ENCODE results near the gene S100B.

The S100B gene

GRCh38 chr21:46616050-46616449 is 11.2 kb upstream of the S100B start:
- no peak overlapping the region for H2BK120ac ChIP-seq (ENCODE audit: low read depth, low read length)
- no peaks in the 10 kb centered on the region for H3K79me1 ChIP-seq (ENCODE audit: low read depth, low read length)
- no peak overlapping the region for H3K4me2 ChIP-seq (ENCODE audit: insufficient read depth, low read length, poor library complexity, severe bottlenecking)
- H2AK5ac ChIP-seq (ENCODE audit: low read depth, low read length) = no peak overlapping the region
- H2BK15ac ChIP-seq (ENCODE audit: low read length) = no peak overlapping the region
- no peak overlapping the region for H3K27ac ChIP-seq (replicated peaks; ENCODE audit: low read length)
- no peak overlapping the region for H3K4me3 ChIP-seq (ENCODE audit: low read length in 2 of 2)
- H4K8ac ChIP-seq (ENCODE audit: low read depth, low read length) = no peak overlapping the region
- peaks cover 2 to 36% of the 10 kb centered on the region in 2 donors for H3K9me3 ChIP-seq (replicated peaks in 1 of 2; ENCODE audit: control insufficient read depth in 2 of 2, insufficient read depth in 1 of 2, low read depth in 1 of 2, low read length in 2 of 2)
- no peaks in the 10 kb centered on the region for H3K27me3 ChIP-seq (ENCODE audit: control insufficient read depth in 3 of 3, insufficient read depth in 3 of 3, low read depth in 1 of 3, low read length in 3 of 3)
- no peak for DNase-seq (ENCODE audit: low spot score)
- H3K14ac ChIP-seq (ENCODE audit: low read length) = no peak overlapping the region
- no peak overlapping the region for H2AFZ ChIP-seq (ENCODE audit: low read length)
- no peak overlapping the region for H3K23ac ChIP-seq (ENCODE audit: low read depth, low read length, poor library complexity)
- no CpG with 5 or more reads among the region's 2 CpGs for WGBS, 2 donors (ENCODE audit: extremely low coverage in 2 of 2, insufficient read length in 2 of 2, insufficient replicate concordance in 1 of 2)
- H3K9ac ChIP-seq (ENCODE audit: low read depth, low read length, poor library complexity) = no peak overlapping the region
- no peak overlapping the region for H2BK12ac ChIP-seq (ENCODE audit: low read length)
- H3K4me1 ChIP-seq (ENCODE audit: control insufficient read depth in 2 of 2, insufficient read depth in 1 of 2, low read depth in 1 of 2, low read length in 2 of 2) = peaks cover 3 to 4% of the 10 kb centered on the region in 2 donors
- no peaks in the 10 kb centered on the region for H3K36me3 ChIP-seq (replicated peaks in 1 of 2; ENCODE audit: control insufficient read depth in 2 of 2, insufficient read depth in 2 of 2, low read length in 2 of 2)
- no peak overlapping the region for H3K4ac ChIP-seq (ENCODE audit: low read length)
- no peak overlapping the region for H2BK5ac ChIP-seq (ENCODE audit: low read length)
- no peak overlapping the region for H4K91ac ChIP-seq (ENCODE audit: low read depth, low read length, poor library complexity)
- no peak overlapping the region for H3K18ac ChIP-seq (ENCODE audit: low read length)

DNA sequence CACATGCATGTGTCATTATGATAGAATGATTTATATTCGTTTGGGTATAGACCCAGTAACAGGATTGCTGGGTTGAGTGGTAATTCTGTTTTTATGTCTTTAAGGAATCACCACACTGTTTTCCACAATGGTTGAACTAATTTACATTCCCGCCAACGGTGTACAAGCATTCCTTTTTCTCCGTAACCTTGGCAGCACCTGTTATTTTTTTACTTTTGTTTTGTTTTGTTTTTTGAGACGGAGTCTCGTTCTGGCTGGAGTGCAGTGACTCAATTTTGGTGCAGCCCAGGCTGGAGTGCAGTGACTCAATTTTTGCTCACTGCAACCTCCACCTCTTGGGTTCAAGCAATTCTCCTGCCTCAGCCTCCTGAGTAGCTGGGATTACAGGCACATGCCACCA is 8.5 kb upstream of the S100B start:
- no peak overlapping the region for H2AFZ ChIP-seq (ENCODE audit: low read length)
- H4K91ac ChIP-seq (ENCODE audit: low read depth, low read length, poor library complexity) = no peak overlapping the region
- H3K4ac ChIP-seq (ENCODE audit: low read length) = no peak overlapping the region
- H3K9me3 ChIP-seq (replicated peaks in 1 of 2; ENCODE audit: control insufficient read depth in 2 of 2, insufficient read depth in 1 of 2, low read depth in 1 of 2, low read length in 2 of 2) = peaks cover 7 to 22% of the 10 kb centered on the region in 2 donors
- H3K23ac ChIP-seq (ENCODE audit: low read depth, low read length, poor library complexity) = no peak overlapping the region
- no peak overlapping the region for H2BK12ac ChIP-seq (ENCODE audit: low read length)
- H3K4me1 ChIP-seq (ENCODE audit: control insufficient read depth in 2 of 2, insufficient read depth in 1 of 2, low read depth in 1 of 2, low read length in 2 of 2) = no peaks in the 10 kb centered on the region
- no peaks in the 10 kb centered on the region for H3K79me1 ChIP-seq (ENCODE audit: low read depth, low read length)
- no CpG with 5 or more reads among the region's 6 CpGs for WGBS, 2 donors (ENCODE audit: extremely low coverage in 2 of 2, insufficient read length in 2 of 2, insufficient replicate concordance in 1 of 2)
- H3K9ac ChIP-seq (ENCODE audit: low read depth, low read length, poor library complexity) = no peak overlapping the region
- no peaks in the 10 kb centered on the region for H3K36me3 ChIP-seq (replicated peaks in 1 of 2; ENCODE audit: control insufficient read depth in 2 of 2, insufficient read depth in 2 of 2, low read length in 2 of 2)
- H2BK5ac ChIP-seq (ENCODE audit: low read length) = no peak overlapping the region
- no peaks in the 10 kb centered on the region for H3K27me3 ChIP-seq (ENCODE audit: control insufficient read depth in 3 of 3, insufficient read depth in 3 of 3, low read depth in 1 of 3, low read length in 3 of 3)
- no peak overlapping the region for H2AK5ac ChIP-seq (ENCODE audit: low read depth, low read length)
- no peak overlapping the region for H3K27ac ChIP-seq (replicated peaks; ENCODE audit: low read length)
- no peak overlapping the region for H2BK120ac ChIP-seq (ENCODE audit: low read depth, low read length)
- H3K18ac ChIP-seq (ENCODE audit: low read length) = no peak overlapping the region
- no peak overlapping the region for H2BK15ac ChIP-seq (ENCODE audit: low read length)
- H3K14ac ChIP-seq (ENCODE audit: low read length) = no peak overlapping the region
- no peak overlapping the region for H4K8ac ChIP-seq (ENCODE audit: low read depth, low read length)
- H3K4me3 ChIP-seq (ENCODE audit: low read length in 2 of 2) = no peak overlapping the region
- H3K4me2 ChIP-seq (ENCODE audit: insufficient read depth, low read length, poor library complexity, severe bottlenecking) = no peak overlapping the region
- no peak for DNase-seq (ENCODE audit: low spot score)

DNA sequence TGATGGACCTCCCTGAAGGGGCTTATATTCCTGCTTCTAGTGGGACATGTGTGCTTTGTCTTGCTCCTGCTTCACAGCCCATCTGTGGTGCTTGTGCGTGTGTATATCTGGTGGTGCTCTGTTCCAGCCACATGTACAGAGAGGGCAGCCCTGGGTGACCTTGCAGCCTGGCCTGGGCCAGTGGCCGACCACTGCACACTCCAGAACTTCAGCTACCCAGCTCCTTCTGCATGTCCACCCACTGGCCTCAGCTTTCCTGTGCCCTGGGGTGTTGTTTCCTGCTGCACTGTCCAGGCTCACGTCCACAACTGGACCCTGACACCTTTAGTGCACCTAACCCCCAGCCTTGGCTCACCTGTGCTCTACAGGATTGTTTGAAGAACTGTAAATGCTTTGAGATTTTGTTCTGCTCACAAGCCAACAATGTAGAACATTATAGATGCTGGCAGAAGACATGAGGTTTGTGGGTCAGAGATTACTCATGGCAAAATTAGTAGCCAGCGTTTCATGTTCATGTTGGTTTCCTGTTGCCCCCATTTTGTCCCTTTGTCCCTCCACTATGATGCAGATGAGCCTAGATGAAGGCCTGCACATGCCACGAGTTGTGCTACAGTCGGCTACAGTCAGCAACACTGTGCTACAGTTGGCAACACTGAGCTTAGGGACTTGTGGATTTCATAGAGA is 5.3 kb upstream of the S100B start:
- H3K27me3 ChIP-seq (ENCODE audit: control insufficient read depth in 3 of 3, insufficient read depth in 3 of 3, low read depth in 1 of 3, low read length in 3 of 3) = no peaks in the 10 kb centered on the region
- peak overlapping the region in 1 of 2 donors; percentile 42 for H3K4me3 ChIP-seq (ENCODE audit: low read length in 2 of 2)
- no peak overlapping the region for H2AK5ac ChIP-seq (ENCODE audit: low read depth, low read length)
- H4K91ac ChIP-seq (ENCODE audit: low read depth, low read length, poor library complexity) = no peak overlapping the region
- peaks cover 3 to 4% of the 10 kb centered on the region in 2 donors for H3K4me1 ChIP-seq (ENCODE audit: control insufficient read depth in 2 of 2, insufficient read depth in 1 of 2, low read depth in 1 of 2, low read length in 2 of 2)
- H3K9me3 ChIP-seq (replicated peaks in 1 of 2; ENCODE audit: control insufficient read depth in 2 of 2, insufficient read depth in 1 of 2, low read depth in 1 of 2, low read length in 2 of 2) = peaks cover 7 to 16% of the 10 kb centered on the region in 2 donors
- H3K27ac ChIP-seq (replicated peaks; ENCODE audit: low read length) = no peak overlapping the region
- WGBS, 2 donors (ENCODE audit: extremely low coverage in 2 of 2, insufficient read length in 2 of 2, insufficient replicate concordance in 1 of 2) = no CpG with 5 or more reads among the region's 6 CpGs
- H3K9ac ChIP-seq (ENCODE audit: low read depth, low read length, poor library complexity) = no peak overlapping the region
- no peaks in the 10 kb centered on the region for H3K79me1 ChIP-seq (ENCODE audit: low read depth, low read length)
- no peak overlapping the region for H3K18ac ChIP-seq (ENCODE audit: low read length)
- H3K14ac ChIP-seq (ENCODE audit: low read length) = no peak overlapping the region
- no peak overlapping the region for H3K23ac ChIP-seq (ENCODE audit: low read depth, low read length, poor library complexity)
- no peak overlapping the region for H4K8ac ChIP-seq (ENCODE audit: low read depth, low read length)
- no peak overlapping the region for H2BK5ac ChIP-seq (ENCODE audit: low read length)
- H2BK15ac ChIP-seq (ENCODE audit: low read length) = no peak overlapping the region
- H2BK12ac ChIP-seq (ENCODE audit: low read length) = no peak overlapping the region
- no peaks in the 10 kb centered on the region for H3K36me3 ChIP-seq (replicated peaks in 1 of 2; ENCODE audit: control insufficient read depth in 2 of 2, insufficient read depth in 2 of 2, low read length in 2 of 2)
- no peak overlapping the region for H3K4ac ChIP-seq (ENCODE audit: low read length)
- DNase-seq (ENCODE audit: low spot score) = no peak
- H3K4me2 ChIP-seq (ENCODE audit: insufficient read depth, low read length, poor library complexity, severe bottlenecking) = no peak overlapping the region
- H2BK120ac ChIP-seq (ENCODE audit: low read depth, low read length) = no peak overlapping the region
- peak overlapping the region; percentile 46 for H2AFZ ChIP-seq (ENCODE audit: low read length)

GRCh38 chr21:46608672-46609111 is 3.8 kb upstream of the S100B start:
- H2AFZ ChIP-seq (ENCODE audit: low read length) = peak overlapping the region; percentile 9
- H3K14ac ChIP-seq (ENCODE audit: low read length) = no peak overlapping the region
- no peak overlapping the region for H3K27ac ChIP-seq (replicated peaks; ENCODE audit: low read length)
- H3K9me3 ChIP-seq (replicated peaks in 1 of 2; ENCODE audit: control insufficient read depth in 2 of 2, insufficient read depth in 1 of 2, low read depth in 1 of 2, low read length in 2 of 2) = peaks cover 7 to 16% of the 10 kb centered on the region in 2 donors
- no peak overlapping the region for H3K18ac ChIP-seq (ENCODE audit: low read length)
- no peaks in the 10 kb centered on the region for H3K27me3 ChIP-seq (ENCODE audit: control insufficient read depth in 3 of 3, insufficient read depth in 3 of 3, low read depth in 1 of 3, low read length in 3 of 3)
- no peaks in the 10 kb centered on the region for H3K79me1 ChIP-seq (ENCODE audit: low read depth, low read length)
- no peak for DNase-seq (ENCODE audit: low spot score)
- no peak overlapping the region for H3K23ac ChIP-seq (ENCODE audit: low read depth, low read length, poor library complexity)
- H3K9ac ChIP-seq (ENCODE audit: low read depth, low read length, poor library complexity) = no peak overlapping the region
- H3K4me2 ChIP-seq (ENCODE audit: insufficient read depth, low read length, poor library complexity, severe bottlenecking) = no peak overlapping the region
- no peak overlapping the region for H2BK12ac ChIP-seq (ENCODE audit: low read length)
- no peaks in the 10 kb centered on the region for H3K36me3 ChIP-seq (replicated peaks in 1 of 2; ENCODE audit: control insufficient read depth in 2 of 2, insufficient read depth in 2 of 2, low read length in 2 of 2)
- H2AK5ac ChIP-seq (ENCODE audit: low read depth, low read length) = no peak overlapping the region
- no peak overlapping the region for H3K4me3 ChIP-seq (ENCODE audit: low read length in 2 of 2)
- peaks cover 9 to 10% of the 10 kb centered on the region in 2 donors for H3K4me1 ChIP-seq (ENCODE audit: control insufficient read depth in 2 of 2, insufficient read depth in 1 of 2, low read depth in 1 of 2, low read length in 2 of 2)
- no peak overlapping the region for H2BK120ac ChIP-seq (ENCODE audit: low read depth, low read length)
- H3K4ac ChIP-seq (ENCODE audit: low read length) = no peak overlapping the region
- no peak overlapping the region for H4K91ac ChIP-seq (ENCODE audit: low read depth, low read length, poor library complexity)
- no peak overlapping the region for H4K8ac ChIP-seq (ENCODE audit: low read depth, low read length)
- no CpG with 5 or more reads among the region's 3 CpGs for WGBS, 2 donors (ENCODE audit: extremely low coverage in 2 of 2, insufficient read length in 2 of 2, insufficient replicate concordance in 1 of 2)
- no peak overlapping the region for H2BK5ac ChIP-seq (ENCODE audit: low read length)
- no peak overlapping the region for H2BK15ac ChIP-seq (ENCODE audit: low read length)

Data from neuronal stem cell (in vitro differentiated cells).